ENCODE measurements around the gene AKT3. TPM values are rescaled to one million over a fixed set of nuclear protein-coding genes. Genes with fewer than 3 reads are reported as not detected.

Gene AKT3
- total and polyA plus RNA-seq, 2 experiments from 2014 or later: 4.5 to 18.5 TPM

GRCh38 chr1:243501002-243501401, 349.0 kb downstream of the AKT3 start:
- no peaks in the 10 kb centered on the region for H3K27me3 ChIP-seq (ENCODE audit: insufficient read depth)
- H4K20me1 ChIP-seq (replicated peaks; ENCODE audit: insufficient read depth): no peaks in the 10 kb centered on the region
- H3F3A ChIP-seq (replicated peaks; ENCODE audit: low read depth): no peaks in the 10 kb centered on the region
- ATAC-seq: no peak
- Mint-ChIP-seq H3K4me3 (no peak overlapping the region), H3K4me1 (peaks cover 28% of the 10 kb centered on the region), H3K36me3 (ENCODE audit: low read depth) (peaks cover 12% of the 10 kb centered on the region; the same call in 2 of the 3 replicates), H3K27me3 (ENCODE audit: insufficient read depth, low read depth, poor library complexity) (peaks cover 5% of the 10 kb centered on the region), H3K27ac (no peak overlapping the region), H3K9me3 (no peaks in the 10 kb centered on the region)
- H3K4me1 ChIP-seq (ENCODE audit: insufficient read depth): peaks cover 11% of the 10 kb centered on the region; the same call in 1 of the 2 replicates
- H2AFZ ChIP-seq: no peak overlapping the region
- no peaks in the 10 kb centered on the region for H3K79me2 ChIP-seq (replicated peaks; ENCODE audit: insufficient read depth)
- no peaks in the 10 kb centered on the region for H3K36me3 ChIP-seq (ENCODE audit: insufficient read depth)
- TF ChIP-seq ZNF114 (CRISPR knock-in tag; IDR thresholded peaks at IDR 0.05): no peak
- H3K9me2 ChIP-seq (ENCODE audit: insufficient read depth): 0 out of 2 replicates have a peak, but pooled peaks cover 5% of the 10 kb centered on the region
- no peak overlapping the region for H3K4me3 ChIP-seq
- H3K27ac ChIP-seq (ENCODE audit: low read depth): no peak overlapping the region
- DNase-seq (ENCODE audit: low spot score): no peak
- H3K4me2 ChIP-seq: no peak overlapping the region

- 0 out of 2 replicates have a peak, but pooled peaks cover 5% of the 10 kb centered on the region for H3K9me2 ChIP-seq (ENCODE audit: insufficient read depth)
- ATAC-seq (no peak), DNase-seq (ENCODE audit: low spot score) (no peak)
- no peaks in the 10 kb centered on the region for H3F3A ChIP-seq (replicated peaks; ENCODE audit: low read depth)
- Mint-ChIP-seq H3K4me1 (peaks cover 28% of the 10 kb centered on the region), H3K27ac (no peak overlapping the region), H3K9me3 (no peaks in the 10 kb centered on the region), H3K36me3 (ENCODE audit: low read depth) (peaks cover 12% of the 10 kb centered on the region; the same call in 2 of the 3 replicates), H3K27me3 (ENCODE audit: insufficient read depth, low read depth, poor library complexity) (peaks cover 5% of the 10 kb centered on the region), H3K4me3 (no peak overlapping the region)
- H3K4me1 ChIP-seq (ENCODE audit: insufficient read depth): peaks cover 16% of the 10 kb centered on the region; the same call in 1 of the 2 replicates
- no peak overlapping the region for H3K27ac ChIP-seq (ENCODE audit: low read depth)
- H3K79me2 ChIP-seq (replicated peaks; ENCODE audit: insufficient read depth): no peaks in the 10 kb centered on the region
- no peaks in the 10 kb centered on the region for H4K20me1 ChIP-seq (replicated peaks; ENCODE audit: insufficient read depth)
- H3K36me3 ChIP-seq (ENCODE audit: insufficient read depth): no peaks in the 10 kb centered on the region
- H2AFZ ChIP-seq: no peak overlapping the region
- no peak overlapping the region for H3K4me3 ChIP-seq
- H3K27me3 ChIP-seq (ENCODE audit: insufficient read depth): no peaks in the 10 kb centered on the region
- no peak overlapping the region for H3K4me2 ChIP-seq
- no peak for TF ChIP-seq POLR2AphosphoS5 (IDR thresholded peaks at IDR 0.05; ENCODE audit: low read depth)
- TF ChIP-seq REST (IDR thresholded peaks at IDR 0.05; ENCODE audit: unreplicated experiment): no peak
- TF ChIP-seq CREB1 (CRISPR knock-in tag; IDR thresholded peaks at IDR 0.05; ENCODE audit: low read depth): no peak
- no peak for TF ChIP-seq ZNF331 (CRISPR knock-in tag; IDR thresholded peaks at IDR 0.05; ENCODE audit: low read depth)
- TF ChIP-seq ETS1 (IDR thresholded peaks at IDR 0.05): no peak
- TF ChIP-seq NANOG (IDR thresholded peaks at IDR 0.05; ENCODE audit: borderline replicate concordance): no peak
- no peak for TF ChIP-seq EZH2phosphoT487 (IDR thresholded peaks at IDR 0.05; ENCODE audit: unreplicated experiment)
- no peak for TF ChIP-seq STAT1 (IDR thresholded peaks at IDR 0.05; ENCODE audit: unreplicated experiment)
- no peak for TF ChIP-seq CTCF (conservative IDR thresholded peaks at IDR 0.05; ENCODE audit: low read depth in 2 of 2)
- no peak for TF ChIP-seq ZNF114 (CRISPR knock-in tag; IDR thresholded peaks at IDR 0.05)
- no peak for TF ChIP-seq JUNB (IDR thresholded peaks at IDR 0.05; ENCODE audit: unreplicated experiment)
- no peak for TF ChIP-seq EZH2 (IDR thresholded peaks at IDR 0.05; ENCODE audit: low read depth, unreplicated experiment)
Measured at GRCh38 chr1:243500512-243500911, 349.5 kb downstream of the AKT3 start.

All from GM23338 (cell line).